HG03575 (cell line): ENCODE results near the gene SARS2.
"Not testable (repeated sequence)": the region's sequence is repeated elsewhere in the genome, so short reads cannot be mapped to it uniquely, and the experiment has no call there.

Experiments used
- ATAC-seq: cut with Tn5 transposase; IDR thresholded peaks from one replicate; pipeline ENCODE4 v1.9.1; 2021; ENCODE audit not compliant: unreplicated experiment, insufficient number of reproducible peaks, low FRiP score; ENCODE audit errors: extremely low read depth

The SARS2 gene

DNA sequence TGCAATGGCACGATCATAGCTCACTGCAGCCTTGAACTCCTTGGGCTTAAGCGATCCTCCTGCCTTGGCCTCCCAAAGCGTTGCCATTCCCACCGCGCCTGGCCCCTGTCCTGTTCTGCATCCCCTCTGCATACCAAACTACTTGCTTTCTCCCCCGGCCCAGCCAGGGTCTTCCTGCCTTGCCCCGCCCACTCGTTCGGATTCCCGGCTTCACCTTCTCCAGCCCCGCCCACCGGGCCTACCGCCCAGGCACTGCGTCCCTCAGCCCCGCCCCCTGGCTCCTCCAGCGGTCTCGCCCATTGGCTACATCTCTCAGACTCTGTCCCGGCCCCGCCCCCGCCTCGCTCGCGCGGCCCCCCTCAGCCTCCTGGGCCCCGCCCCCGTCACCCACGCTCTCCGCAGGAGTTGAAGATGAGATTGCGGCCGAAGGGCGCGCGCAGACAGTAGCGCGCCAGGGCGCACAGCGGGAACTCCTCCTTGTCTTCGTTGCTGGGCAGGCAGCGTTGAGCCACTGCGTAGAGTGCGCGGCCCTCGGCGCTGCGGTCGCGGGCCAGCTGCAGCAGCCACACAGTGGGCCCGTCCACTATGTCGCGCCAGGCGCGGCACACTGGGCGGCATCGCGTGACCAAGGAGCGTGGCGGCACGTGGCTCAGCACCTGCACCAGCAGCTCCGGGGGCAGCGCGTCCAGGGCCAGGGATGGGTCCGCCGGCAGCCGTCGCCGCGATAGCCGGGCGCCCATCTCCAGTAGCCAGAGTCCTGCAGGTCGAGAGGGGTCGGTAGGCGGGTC lies 19.2 kb upstream of the SARS2 start:
- ATAC-seq, result no peak

DNA sequence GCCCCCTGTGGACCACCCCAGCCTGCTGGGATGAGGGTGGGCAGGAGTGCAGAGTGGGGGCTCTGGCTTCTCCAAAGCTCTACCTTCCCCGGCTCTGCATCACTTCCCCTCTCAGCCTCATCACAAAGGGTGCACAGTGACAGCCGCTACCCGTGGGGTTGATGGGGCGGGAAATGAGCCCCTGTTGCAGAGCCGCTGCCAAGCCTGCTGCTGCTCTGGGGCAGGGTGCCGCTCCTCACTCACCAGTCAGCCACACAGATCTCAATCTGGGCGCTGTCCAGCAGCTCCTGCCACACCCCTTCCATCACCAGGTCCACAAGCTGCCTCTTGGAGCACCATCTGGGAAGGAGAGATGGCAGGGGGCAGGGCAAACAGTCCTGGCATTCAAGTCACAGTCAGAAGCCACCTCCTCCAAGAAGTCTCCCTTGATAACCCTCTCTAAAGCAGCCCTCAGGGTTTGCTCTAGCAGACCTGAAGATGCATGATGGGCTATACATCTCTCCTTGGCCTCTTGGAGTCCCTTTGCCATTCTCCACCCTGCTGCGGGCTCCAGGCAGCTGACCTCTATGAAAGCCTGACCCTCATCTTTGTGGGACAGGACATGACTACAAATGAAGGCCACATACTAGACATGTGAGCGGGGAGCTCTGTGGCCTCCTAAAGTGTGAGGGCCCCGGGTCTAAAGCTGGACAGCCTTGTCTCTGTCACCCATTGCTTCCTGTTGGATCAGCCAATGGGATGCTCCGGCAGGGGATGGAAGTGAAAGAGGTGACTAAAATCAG lies 15.9 kb upstream of the SARS2 start:
- ATAC-seq, result no peak

DNA sequence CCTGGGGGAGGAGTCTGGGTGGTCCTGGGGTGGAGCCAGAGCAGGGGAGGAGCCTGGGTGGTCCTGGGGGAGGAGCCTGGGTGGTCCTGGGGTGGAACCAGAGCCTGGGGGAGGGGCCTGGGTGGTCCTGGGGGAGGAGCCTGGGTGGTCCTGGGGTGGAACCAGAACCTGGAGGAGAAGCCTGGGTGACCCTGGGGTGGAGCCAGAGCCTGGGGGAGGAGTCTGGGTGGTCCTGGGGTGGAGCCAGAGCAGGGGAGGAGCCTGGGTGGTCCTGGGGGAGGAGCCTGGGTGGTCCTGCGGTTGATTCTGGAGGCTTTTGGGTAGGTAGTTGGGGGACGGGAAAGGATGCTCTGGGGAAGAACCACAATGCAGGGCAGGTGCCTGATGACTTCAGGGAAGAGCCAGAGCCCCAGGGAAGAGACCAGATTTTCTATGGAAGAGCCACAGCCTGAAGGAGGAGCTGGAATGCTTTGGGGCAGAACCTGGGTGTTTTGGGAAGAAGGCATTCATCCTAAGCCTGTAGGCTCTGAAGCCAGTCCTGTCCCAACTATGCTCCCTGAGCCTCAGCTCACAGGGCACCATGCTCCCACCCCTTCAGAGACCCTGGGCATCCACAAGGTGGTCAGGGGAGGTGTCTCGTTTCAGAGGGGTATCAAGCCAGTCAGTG lies 15.1 kb upstream of the SARS2 start:
- ATAC-seq, result no peak

DNA sequence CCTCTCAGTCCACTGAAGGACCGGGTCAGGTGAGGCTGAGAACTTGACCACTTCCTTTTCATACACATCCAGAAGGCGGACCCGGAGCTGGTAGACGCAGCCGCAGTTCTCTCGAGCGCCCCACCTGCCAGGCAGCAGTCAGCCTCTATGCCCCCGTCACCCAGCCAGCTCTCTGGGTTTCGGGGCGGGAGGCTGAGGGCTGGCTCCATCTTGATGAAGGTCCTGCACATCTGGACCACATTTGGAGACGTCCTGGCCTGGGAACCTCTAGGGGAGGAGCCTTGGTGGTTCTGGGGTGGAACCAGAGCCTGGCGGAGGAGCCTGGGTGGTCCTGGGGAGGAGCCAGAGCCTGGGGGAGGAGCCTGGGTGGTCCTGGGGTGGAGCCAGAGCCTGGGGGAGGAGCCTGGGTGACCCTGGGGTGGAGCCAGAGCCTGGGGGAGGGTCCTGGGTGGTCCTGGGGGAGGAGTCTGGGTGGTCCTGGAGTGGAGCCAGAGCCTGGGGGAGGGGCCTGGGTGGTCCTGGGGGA lies 14.5 kb upstream of the SARS2 start:
- ATAC-seq, result no peak

DNA sequence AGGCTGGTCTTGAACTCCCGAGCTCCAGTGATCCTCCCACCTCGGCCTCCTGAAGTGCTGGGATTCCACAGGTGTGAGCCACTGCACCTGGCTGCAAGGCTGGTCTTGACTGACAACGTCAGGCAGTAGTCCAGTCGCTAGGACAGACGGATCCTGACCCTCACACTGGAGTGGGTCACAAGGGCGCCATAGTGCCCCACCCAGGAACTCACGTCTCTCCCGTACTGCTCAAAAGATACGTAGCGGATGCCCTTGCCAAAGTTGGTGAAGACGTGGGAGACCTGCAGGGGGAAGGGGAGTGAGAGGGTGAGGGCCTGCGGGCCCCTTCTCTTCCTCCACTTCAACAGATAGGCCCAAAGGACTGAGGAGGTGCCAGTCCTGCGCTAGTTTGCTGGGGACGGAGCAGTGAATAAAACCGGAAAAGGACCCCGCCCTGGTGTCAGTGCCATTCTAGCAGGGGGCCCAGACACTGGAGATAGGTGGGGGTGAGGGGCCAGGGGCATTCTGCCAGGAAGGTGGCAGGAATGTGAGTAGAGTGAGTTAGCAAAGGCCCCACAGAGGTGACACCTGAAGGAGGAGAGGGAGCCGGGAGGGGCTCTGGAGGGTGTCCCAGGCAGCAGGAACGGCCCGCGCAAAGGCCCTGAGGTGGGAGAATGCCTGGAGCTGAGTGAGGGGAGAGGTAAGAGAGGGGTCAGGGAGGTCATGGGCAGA lies 12.1 kb upstream of the SARS2 start:
- ATAC-seq, result no peak

DNA sequence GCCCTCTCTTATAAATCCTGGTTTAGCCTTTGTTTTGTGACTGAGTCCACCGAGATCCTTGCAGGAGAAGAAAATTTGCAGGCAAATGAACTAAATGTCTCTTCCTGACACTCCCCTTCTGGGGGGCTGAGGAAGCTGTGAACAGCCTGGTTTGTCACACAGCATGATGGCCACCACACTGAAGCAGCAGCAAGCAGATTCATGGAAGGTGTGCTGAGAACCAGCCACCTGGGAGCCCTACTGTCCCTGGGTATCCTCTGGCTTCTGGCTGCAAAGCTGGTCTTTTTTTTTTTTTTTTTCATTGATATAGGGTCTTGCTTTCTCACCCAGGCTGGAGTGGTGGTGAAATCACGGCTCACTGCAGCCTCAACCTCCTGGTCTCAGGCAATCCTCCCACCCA lies 11.4 kb upstream of the SARS2 start:
- no peak for ATAC-seq

DNA sequence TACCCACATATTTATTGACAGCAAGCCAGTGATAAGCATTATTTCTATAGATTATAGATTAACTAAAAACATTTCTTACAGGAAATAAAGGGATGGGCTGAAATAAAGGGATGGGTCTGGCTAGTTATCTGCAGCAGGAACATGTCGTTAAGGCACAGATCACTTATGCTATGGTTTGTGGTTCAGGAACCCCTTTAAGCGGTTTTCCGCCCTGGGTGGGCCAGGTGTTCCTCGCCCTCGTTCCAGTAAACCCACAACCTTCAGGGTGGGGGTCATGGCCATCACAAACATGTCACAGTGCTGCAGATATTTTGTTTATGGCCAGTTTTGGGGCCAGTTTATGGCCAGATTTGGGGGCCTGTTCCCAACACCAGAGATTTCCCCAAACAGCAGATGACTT lies 10.9 kb upstream of the SARS2 start:
- ATAC-seq, result not testable (repeated sequence)

DNA sequence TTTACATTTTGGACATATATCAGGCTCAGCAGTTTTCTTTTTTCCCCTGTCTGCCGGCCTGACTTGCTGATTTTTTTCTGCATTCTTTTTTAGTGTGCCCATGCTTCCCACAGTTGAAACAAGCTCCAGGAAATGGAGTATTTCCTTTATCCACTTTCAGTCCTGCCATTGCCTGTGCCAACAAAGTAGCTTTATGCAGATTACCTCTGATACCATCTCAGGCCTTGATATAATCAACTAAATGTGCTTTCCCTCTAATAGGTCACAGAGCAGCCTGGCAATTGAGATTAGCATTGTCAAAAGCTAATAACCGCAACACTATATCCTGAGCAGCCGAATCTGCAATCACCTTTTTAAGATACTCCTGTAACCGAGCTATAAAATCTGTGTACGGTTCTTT lies 9.4 kb upstream of the SARS2 start:
- ATAC-seq, result no peak

DNA sequence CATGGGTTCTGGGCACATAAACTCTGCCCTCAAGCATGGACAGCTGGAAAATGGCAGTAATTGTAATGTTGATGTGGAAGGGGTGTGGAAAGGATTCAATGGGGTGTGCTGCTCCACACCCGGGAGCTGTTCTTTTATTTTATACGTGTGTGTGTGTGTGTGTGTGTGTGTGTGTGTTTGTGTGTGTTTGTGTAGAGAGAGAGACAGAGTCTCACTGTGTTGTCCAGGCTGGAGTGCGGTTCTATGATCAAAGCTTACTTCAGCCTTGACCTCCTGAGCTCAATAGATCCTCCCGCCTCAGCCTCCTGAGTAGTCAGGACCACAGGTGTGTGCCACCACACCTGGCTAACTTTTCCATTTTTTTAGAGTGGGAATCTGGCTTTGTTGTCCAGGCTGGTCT lies 3.0 kb upstream of the SARS2 start:
- ATAC-seq, result no peak

DNA sequence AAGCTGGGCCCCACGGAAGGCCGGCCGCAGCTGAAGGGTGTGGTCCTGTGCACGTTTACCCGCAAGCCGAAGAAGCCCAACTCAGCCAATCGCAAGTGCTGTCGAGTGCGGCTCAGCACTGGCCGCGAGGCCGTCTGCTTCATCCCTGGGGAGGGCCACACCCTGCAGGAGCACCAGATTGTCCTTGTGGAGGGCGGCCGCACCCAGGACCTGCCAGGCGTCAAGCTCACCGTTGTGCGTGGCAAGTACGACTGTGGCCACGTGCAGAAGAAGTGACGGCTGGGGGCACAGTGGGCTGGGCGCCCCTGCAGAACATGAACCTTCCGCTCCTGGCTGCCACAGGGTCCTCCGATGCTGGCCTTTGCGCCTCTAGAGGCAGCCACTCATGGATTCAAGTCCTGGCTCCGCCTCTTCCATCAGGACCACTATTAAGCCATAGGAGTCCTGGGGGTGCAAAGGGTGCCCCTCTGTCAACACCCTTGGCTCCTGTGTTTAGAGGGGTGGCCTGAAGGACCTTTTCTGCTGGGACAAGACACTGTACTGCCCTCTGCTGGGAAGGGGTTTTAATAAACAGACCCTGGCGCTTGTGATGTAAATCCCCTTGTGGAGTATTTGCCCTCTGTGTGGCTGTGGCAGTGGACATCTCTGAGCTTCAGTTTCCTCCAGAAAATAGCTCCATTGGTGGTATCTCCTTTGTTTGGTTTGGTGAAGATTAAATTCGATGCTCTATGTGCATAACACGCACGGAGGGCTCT lies 2.0 kb upstream of the SARS2 start:
- ATAC-seq, result no peak

DNA sequence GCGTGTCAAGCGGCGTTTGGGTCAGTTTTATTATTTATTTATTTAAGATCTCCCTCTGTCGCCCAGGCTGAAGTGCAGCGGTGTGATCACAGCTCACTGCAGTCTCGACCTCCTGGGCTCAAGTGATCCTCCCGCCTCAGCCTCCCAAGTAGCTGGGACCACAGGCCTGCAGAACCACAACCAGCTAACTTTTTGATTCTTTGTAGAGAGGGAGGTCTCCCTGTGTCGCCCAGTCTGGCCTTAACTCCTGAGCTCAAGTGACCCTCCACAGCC lies 894 bp upstream of the SARS2 start:
- ATAC-seq, result no peak

DNA sequence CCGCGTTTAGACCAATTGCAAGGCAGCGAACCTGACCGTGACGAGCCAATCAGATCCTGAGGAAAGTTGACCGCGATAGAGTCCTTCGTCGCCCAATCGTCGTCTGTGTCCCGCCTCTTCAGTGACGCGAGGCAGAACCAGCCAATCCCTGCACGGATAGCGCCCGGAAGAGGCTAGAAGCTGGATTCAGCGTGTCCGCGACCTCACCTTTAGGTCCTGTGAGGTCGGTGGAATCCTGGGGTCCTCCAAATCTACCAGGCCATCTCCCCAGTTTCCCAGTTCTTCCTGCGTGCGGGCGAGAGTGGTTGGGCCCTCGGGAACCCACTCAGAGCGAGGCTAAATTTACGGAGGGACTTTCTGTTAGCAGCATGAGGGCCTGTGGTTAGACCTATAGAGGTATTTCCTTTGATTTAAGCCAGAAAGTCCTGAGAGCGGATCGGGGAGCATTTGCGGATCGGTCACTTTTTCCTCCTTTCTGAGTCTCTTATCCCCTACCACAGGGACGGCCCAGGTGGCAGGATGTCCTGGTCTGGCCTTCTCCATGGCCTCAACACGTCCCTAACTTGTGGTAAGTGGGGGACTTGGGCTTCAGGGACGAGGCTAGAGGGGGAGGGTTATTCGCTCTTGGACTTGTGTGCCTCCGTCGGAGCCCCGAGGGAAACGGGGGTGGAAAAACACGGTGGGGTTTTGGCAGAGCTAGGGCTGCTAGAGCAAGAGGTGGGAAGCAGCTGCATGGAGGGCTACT lies 385 bp upstream of the SARS2 start, which contains the start of gene MRPS12:
Gene MRPS12 (plus strand): TSS at position 169 of the 745 bp plus-strand sequence. CDS start 351 bp downstream, at position 520.
- peak; percentile 57 for ATAC-seq

DNA sequence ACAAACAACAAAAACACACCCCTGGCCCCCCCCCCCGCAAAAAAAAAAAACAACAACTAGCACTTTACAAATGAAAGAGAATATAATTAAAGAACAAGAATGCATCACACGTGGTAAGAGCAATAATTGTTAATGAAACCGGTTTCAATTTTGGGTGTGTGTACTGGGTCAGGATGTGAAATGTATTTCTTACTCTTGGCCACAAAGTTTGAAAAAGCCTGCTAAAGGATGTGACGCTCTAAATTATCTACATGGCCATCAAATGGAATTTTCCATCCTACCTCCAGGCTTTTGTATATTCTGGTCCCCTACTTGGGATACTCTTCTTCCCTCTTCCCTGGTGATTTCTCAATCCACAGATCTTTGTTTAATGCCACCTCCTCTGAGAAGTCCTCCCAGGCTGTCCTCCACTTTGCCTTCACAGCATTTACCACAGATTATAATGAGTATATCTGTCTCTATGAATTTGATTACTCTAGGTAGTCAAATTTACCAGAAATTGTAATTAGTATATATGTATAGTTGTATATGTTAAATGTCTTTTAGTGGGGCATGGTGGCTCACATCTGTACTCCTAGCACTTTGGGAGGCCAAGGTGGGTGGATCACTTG lies 2.1 kb downstream of the SARS2 start:
- ATAC-seq, result no peak

DNA sequence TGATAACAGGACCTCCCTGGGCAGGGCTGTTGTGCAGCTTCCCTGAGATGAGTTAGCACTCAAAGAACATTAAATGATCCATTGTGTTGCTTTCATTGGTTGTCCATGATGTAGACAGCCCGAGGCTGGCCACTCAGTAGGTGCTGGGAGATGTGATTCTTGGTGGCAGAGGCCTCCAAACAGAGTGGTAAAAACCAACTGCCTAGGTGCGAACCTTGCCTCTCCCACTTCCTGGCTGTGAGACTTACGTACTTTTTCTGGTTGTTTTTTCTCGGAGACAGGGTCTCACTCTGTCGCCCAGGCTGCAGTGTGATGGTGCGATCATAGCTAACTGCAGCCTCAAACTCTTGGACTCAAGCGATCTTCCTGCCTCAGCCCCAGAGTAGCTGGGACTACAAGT lies 6.2 kb downstream of the SARS2 start:
- no peak for ATAC-seq

DNA sequence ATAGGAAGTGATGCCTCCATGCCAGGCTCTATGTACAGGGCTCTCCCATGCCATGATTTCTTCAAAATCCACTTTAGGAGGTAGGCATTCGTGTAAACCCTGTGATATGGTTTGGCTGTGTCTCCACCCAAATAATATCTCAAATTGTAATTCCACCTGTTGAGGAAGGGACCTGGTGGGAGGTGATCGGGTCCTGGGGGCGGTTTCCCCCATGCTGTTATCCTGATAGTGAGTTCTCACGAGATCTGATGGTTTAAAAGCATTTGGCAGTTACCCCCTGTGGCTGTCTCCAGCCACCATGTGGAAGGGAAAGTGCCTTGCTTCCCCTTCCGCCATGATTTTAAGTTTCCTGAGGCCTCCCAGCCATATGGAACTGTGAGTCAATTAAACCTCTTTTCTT lies 8.1 kb downstream of the SARS2 start:
- no peak for ATAC-seq

DNA sequence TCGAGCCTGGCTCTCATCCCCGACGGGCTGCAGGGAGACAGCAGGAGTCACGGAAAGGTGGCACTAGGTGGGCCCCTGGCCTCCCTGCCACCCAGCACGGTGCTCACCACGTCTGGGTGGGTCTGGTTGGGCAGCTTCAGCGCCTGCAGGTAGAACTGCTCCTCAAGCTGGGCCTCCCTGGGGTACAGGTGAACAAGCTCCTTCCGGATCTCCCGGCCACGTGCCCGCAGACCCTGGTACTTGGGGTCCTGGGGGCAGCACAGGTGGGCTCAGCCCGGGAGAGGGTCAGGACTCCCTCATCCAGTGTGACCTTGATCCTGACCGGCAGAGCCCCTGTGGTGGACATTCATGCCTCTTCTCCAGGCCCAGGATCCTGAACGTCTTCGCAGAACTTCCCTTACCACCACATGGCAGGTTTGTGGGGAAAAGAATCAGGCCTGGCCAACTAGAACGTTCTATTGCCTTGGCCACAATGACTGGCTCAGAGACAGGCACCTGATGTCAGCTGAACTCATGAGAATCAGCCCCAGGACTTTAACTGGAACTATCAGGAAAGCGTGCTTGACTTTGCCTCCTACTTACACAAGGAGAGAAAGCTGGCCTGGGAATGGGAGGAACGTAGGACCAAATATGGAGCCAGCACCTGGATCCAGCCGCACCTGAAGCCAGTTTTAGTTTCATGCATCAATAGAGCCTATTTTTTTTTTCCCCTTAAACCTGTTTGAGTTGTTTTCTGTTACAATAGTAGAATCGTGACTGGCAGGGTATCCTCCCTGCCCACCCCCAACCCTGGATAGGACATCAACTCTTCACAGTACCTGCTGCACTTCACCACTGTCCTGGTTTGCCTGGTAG lies 8.9 kb downstream of the SARS2 start:
- ATAC-seq, result no peak
